Uterus (tissue), 4 donors: ENCODE data around the gene RCAN2. TPM values are rescaled to one million over a fixed set of nuclear protein-coding genes. Genes with fewer than 3 reads are reported as not detected.

Experiments used
- DNase-seq, 2 donors: peaks; one replicate each; pipeline ENCODE4 v3.0.0-alpha.2; 2019 to 2020
- H3K27ac ChIP-seq, 2 donors: fragments of 200-600 bp; sonication (generic); 1 replicate in 1 of 2; 2 replicates in 1 of 2; pipeline ENCODE4 v1.5.1; 2016 to 2018
- H3K27me3 ChIP-seq, 2 donors: fragments of 200-600 bp; sonication (generic); one replicate each; pipeline ENCODE4 v1.5.1; 2018 to 2019; ENCODE audit warnings: control low read depth in 1 of 2
- H3K36me3 ChIP-seq, 2 donors: fragments of 200-600 bp; sonication (generic); one replicate each; pipeline ENCODE4 v1.5.1; 2019; ENCODE audit warnings: control low read depth in 1 of 2
- H3K4me1 ChIP-seq, 2 donors: fragments of 200-600 bp; sonication (generic); one replicate each; pipeline ENCODE4 v1.5.1; 2018 to 2019; ENCODE audit warnings: control low read depth in 1 of 2
- H3K4me3 ChIP-seq, 2 donors: fragments of 200-600 bp; sonication (generic); 1 replicate in 1 of 2; 2 replicates in 1 of 2; pipeline ENCODE4 v1.5.1; 2018 to 2019; ENCODE audit warnings: mild to moderate bottlenecking in 1 of 2
- H3K9me3 ChIP-seq, 2 donors: fragments of 200-600 bp; sonication (generic); one replicate each; pipeline ENCODE4 v1.5.1; 2019; ENCODE audit warnings: control low read depth in 1 of 2
- POLR2A ChIP-seq, 2 donors: fragments of 450-650 bp; IDR thresholded peaks; one replicate each; pipeline ENCODE4 v1.6.1; 2016; ENCODE audit warnings: antibody characterized with exemption in 2 of 2, mild to moderate bottlenecking in 1 of 2, moderate library complexity in 1 of 2
- intact Hi-C: fragments of 100-400 bp; cut with DNase I; formaldehyde crosslinking; loops from one replicate; pipeline ENCODE4 v1.15.1; 2023; ENCODE audit warnings: low total_unique reads
- total RNA-seq, 4 donors: library from RNA; depleted of rRNA in 3 of 4; stranded (reverse); fragments of >200 nt in 3 of 4; gene quantifications; one replicate each; pipeline versions ENCODE4 v1.1.0 to v1.2.4, GENCODE V29; 2014 to 2023
- TF ChIP-seq, protein P1 (sequence below), 4 experiments: fragments of 200-600 bp in 2 of 4; fragments of 450-650 bp in 2 of 4; sonication (generic) in 2 of 4; IDR thresholded peaks; one replicate each; pipeline ENCODE4 v1.5.1; 2016 to 2019; ENCODE audit warnings: antibody characterized with exemption in 4 of 4, mild to moderate bottlenecking in 2 of 4, moderate library complexity in 1 of 4
- donor health status: DM: yes; HTN: yes; CAD: no.

Gene RCAN2
- total RNA-seq, 4 donors from 2014 or later = 3.0 to 36.4 (median 16.3) TPM

DNA sequence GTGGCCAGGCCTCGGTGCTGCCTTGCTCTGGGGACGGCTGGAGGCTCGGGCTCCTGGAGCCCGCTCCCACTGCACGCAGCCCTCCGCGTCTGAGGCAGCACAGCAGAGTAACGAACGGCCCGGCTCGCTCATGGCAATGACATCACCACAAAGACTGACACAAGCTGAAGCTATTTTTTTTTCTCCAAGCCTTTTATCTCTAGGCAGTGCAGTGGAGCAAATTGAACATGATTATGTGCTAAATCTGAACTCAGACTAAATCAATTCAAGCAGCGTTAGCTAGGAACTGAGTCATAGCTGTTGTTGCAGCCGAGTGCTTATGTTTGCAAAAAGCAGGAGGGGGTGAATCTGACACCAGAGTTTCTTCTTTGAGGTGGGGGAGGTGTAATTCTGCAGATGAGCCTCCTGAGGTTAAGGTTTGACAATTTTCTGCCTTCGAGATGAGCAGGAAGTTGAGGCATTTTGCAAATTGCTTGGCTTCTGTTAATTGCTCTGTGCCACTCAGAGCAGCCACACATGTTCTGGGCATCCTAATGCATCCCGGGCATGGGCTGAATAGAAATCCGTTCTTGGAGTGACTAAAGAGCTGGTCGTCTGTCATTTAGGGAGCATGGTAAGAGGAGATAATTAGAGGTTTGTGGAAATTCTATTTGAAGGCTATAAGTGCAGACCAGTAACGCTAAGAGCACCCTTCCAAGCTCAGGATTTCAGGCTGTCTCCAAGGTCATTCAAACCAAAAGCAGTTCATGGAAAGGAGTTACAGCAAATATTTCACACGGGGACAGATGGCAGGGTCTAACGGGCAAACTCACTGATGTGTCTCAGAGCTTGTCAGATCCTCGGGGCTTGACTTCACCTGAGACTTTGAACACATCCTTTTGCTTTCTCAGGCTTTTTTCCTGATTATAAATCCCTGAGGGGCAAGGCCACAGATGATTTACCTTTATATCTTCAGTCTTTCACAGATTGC, 165.4 kb downstream of the RCAN2 start:
- no peaks in the 10 kb centered on the region for H3K9me3 ChIP-seq
- H3K27ac ChIP-seq = no peak overlapping the region
- no peak for TF ChIP-seq POLR2A (IDR thresholded peaks at IDR 0.05)
- TF ChIP-seq, protein P1, sequence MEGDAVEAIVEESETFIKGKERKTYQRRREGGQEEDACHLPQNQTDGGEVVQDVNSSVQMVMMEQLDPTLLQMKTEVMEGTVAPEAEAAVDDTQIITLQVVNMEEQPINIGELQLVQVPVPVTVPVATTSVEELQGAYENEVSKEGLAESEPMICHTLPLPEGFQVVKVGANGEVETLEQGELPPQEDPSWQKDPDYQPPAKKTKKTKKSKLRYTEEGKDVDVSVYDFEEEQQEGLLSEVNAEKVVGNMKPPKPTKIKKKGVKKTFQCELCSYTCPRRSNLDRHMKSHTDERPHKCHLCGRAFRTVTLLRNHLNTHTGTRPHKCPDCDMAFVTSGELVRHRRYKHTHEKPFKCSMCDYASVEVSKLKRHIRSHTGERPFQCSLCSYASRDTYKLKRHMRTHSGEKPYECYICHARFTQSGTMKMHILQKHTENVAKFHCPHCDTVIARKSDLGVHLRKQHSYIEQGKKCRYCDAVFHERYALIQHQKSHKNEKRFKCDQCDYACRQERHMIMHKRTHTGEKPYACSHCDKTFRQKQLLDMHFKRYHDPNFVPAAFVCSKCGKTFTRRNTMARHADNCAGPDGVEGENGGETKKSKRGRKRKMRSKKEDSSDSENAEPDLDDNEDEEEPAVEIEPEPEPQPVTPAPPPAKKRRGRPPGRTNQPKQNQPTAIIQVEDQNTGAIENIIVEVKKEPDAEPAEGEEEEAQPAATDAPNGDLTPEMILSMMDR (IDR thresholded peaks at IDR 0.05) = no peak
- H3K27me3 ChIP-seq = no peaks in the 10 kb centered on the region
- no peak overlapping the region for H3K4me3 ChIP-seq
- peaks cover 0 to 6% of the 10 kb centered on the region in 2 donors for H3K4me1 ChIP-seq
- no peaks in the 10 kb centered on the region for H3K36me3 ChIP-seq
- no peak for DNase-seq
- intact Hi-C loops = no loop called here

DNA sequence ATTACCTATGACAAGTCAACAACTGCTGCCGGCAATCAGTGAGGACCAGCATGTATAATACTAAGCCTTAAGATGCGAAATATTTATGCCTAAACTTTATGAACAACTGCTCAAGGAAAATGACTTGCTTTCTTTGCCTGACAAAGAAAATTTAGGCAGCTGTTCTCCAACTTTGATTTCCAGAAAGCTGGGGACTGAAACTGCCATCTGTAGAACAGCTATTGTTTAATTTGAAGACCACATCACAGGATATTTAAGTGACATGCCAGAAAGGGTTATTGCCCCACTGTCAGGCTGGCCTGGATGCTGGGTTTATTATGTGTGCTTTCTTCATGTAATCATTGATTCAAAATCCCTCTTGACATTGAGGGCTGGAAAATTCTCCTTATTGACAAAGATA, 166.5 kb downstream of the RCAN2 start:
- no peaks in the 10 kb centered on the region for H3K36me3 ChIP-seq
- H3K4me3 ChIP-seq = no peak overlapping the region
- H3K27me3 ChIP-seq = no peaks in the 10 kb centered on the region
- intact Hi-C loops = no loop called here
- TF ChIP-seq, protein P1 (IDR thresholded peaks at IDR 0.05) = no peak
- TF ChIP-seq POLR2A (IDR thresholded peaks at IDR 0.05) = no peak
- no peak overlapping the region for H3K27ac ChIP-seq
- DNase-seq = no peak
- H3K4me1 ChIP-seq = peaks cover 0 to 6% of the 10 kb centered on the region in 2 donors
- no peaks in the 10 kb centered on the region for H3K9me3 ChIP-seq

DNA sequence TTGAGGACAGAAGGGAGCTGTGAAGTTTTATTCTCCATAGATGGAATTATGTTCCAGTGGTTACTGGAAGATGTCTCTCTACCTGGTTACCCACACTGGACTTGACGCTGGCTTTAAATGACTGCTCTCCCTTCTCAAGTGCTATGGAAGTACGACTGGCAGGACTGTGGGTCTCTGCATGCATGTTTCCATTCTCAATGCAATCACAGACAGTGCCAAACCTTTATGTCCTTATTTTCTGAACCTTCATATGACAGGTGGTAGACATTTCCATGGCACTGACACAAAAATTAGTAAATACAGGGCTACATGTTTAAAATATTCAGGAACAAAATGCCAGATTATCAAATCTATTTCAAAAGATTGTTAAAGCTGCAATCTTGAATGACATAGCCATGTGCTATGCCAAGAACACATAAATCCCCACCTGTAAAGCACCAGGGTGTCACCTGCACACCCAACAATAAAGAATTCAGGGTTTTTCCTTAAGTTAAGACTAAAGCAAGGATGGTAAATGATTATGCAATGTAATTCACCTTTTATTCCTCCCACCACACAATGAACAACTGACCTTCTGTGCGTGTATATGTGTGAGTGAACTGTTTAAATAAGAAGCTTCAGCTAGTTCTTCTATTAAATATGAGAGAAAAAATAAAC, 167.2 kb downstream of the RCAN2 start:
- no peak overlapping the region for H3K27ac ChIP-seq
- no peaks in the 10 kb centered on the region for H3K36me3 ChIP-seq
- no peaks in the 10 kb centered on the region for H3K9me3 ChIP-seq
- TF ChIP-seq, protein P1 (IDR thresholded peaks at IDR 0.05) = no peak
- TF ChIP-seq POLR2A (IDR thresholded peaks at IDR 0.05) = no peak
- H3K4me1 ChIP-seq = peaks cover 0 to 6% of the 10 kb centered on the region in 2 donors
- H3K4me3 ChIP-seq = no peak overlapping the region
- DNase-seq = no peak
- no peaks in the 10 kb centered on the region for H3K27me3 ChIP-seq
- intact Hi-C loops = no loop called here

DNA sequence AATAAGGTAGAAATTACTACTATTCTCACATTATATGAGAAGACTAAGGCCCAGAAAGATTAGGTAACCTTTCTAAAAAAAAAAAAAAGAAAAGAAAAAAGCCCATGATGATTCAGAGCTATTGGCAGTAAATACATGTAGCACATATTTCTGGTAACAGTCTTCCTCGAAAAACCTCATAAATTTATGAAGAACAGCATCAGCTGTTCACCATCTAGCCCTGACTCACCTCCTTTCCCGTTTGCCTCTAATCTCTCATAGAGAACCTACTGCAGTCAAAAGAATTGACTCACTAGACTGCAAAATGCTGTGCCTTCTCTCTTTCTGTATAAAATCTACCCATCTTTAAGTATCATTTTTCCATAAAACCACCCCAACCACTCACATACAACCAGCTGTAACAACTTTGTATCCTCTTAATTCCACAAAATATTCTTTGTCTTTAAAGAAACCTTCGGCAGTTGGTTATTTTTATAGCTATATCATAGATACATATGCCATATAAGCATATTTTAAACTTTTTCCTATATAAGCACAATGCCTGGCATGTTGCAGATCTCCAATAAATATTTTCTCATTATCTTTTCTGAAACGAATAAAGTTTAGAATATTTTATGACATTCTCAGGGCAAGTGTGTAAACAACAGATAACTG, 167.8 kb downstream of the RCAN2 start:
- peak; percentile 18 to 20 for DNase-seq

More for the DNA sequence above, 167.8 kb downstream of the RCAN2 start:
- Histone ChIP-seq H3K4me1 (peaks cover 0 to 6% of the 10 kb centered on the region in 2 donors), H3K27ac (peak overlapping the region in 1 of 2 donors; percentile 17), H3K27me3 (no peaks in the 10 kb centered on the region), H3K4me3 (no peak overlapping the region), H3K9me3 (no peaks in the 10 kb centered on the region), H3K36me3 (no peaks in the 10 kb centered on the region)
- intact Hi-C loops = no loop called here
- no peak for TF ChIP-seq POLR2A (IDR thresholded peaks at IDR 0.05)
- TF ChIP-seq, protein P1 (IDR thresholded peaks at IDR 0.05) = no peak
